Subcutaneous adipose tissue (tissue), 4 donors: ENCODE data around the gene LAT. TPM values are rescaled to one million over a fixed set of nuclear protein-coding genes. Genes with fewer than 3 reads are reported as not detected.

Source experiments
- total RNA-seq, 4 donors: library from RNA; depleted of rRNA; stranded (reverse); fragments of >200 nt; gene quantifications; one replicate each; pipeline ENCODE4 v1.1.0, GENCODE V29; 2016
- TF ChIP-seq, protein P1 (sequence below): fragments of 450-650 bp; IDR thresholded peaks from one replicate; pipeline ENCODE4 v1.5.1; 2016; ENCODE audit warnings: low read depth, mild to moderate bottlenecking, control low read depth, antibody characterized with exemption, moderate library complexity

LAT gene
- total RNA-seq, 4 donors from 2014 or later, result 3.6 to 10.0 (median 5.3) TPM

DNA sequence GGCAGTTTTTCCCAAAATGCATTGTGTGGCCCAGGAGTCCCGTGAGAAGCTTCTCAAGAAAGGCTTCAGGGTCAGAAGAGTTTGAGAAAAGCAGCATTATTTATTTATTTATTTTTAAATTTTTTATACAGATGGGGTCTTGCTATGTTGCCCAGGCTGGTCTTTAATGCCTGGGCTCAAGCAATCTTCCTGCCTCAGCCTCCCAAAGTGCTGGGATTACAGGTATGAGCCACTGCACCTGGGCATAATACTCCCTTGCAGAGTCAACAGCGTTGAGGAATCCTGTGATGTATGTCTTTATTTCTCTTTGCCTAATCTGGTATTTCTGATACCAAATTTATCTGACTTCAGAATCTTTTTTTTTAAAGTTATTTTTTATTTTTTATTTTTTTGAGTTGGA, 15.2 kb downstream of the LAT start:
- TF ChIP-seq, protein P1, sequence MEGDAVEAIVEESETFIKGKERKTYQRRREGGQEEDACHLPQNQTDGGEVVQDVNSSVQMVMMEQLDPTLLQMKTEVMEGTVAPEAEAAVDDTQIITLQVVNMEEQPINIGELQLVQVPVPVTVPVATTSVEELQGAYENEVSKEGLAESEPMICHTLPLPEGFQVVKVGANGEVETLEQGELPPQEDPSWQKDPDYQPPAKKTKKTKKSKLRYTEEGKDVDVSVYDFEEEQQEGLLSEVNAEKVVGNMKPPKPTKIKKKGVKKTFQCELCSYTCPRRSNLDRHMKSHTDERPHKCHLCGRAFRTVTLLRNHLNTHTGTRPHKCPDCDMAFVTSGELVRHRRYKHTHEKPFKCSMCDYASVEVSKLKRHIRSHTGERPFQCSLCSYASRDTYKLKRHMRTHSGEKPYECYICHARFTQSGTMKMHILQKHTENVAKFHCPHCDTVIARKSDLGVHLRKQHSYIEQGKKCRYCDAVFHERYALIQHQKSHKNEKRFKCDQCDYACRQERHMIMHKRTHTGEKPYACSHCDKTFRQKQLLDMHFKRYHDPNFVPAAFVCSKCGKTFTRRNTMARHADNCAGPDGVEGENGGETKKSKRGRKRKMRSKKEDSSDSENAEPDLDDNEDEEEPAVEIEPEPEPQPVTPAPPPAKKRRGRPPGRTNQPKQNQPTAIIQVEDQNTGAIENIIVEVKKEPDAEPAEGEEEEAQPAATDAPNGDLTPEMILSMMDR, result no peak

DNA sequence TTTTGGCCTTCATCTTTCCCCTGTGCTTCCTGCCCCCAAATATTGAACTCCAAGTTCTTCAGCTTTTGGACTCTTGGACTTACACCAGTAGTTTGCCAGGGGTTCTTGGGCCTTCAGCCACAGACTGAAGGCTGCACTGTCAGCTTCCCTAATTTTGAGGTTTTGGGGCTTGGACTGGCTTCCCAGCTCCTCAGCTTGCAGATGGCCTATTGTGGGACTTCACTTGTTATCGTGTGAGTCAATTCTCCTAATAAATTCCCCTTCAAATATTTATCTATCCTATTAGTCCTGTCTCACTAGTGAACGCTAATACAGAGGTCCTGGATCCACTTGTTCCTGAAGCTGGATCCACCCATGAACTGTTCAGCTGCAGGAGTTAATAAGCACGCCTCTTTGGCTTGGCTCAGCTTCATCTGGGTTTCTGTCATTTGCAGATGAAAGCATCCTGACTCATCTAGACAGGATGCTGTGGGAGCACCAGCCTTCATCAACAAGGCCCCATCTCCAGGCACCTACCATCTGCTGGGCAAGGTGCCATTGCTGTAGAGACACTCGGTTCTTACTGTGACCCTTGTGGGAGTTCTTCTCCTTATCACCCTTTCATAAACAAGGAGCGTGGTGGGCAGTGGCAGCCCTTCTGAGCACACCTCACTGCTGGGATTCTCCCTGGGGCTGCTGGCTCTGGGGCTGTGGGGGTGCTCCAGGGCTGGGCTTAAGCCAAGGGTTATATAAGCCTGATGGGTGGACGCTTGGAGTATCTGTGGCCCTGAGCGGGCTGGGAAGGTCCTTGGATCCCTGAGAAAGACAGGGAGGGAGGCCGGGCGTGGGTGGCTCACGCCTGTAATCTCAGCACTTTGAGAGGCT, 23.1 kb downstream of the LAT start:
- TF ChIP-seq, protein P1, result no peak

- TF ChIP-seq, protein P1, result no peak
Observed at GRCh38 chr16:29009050-29009837, 24.4 kb downstream of the LAT start.

GRCh38 chr16:29009838-29010166, 24.9 kb downstream of the LAT start:
- TF ChIP-seq, protein P1, result no peak

- TF ChIP-seq, protein P1, result no peak
Observed at GRCh38 chr16:29011112-29011511, 26.3 kb downstream of the LAT start.

- TF ChIP-seq, protein P1, result no peak
Observed at GRCh38 chr16:29011851-29012250, 27.0 kb downstream of the LAT start.

- TF ChIP-seq, protein P1, result no peak
Observed at GRCh38 chr16:29012913-29013553, 28.2 kb downstream of the LAT start.
